IPS DF 6.9 (cell line): ENCODE measurements around the gene LOXL3.

ENCODE experiments used
- DNase-seq: peaks from one replicate; pipeline ENCODE4 v3.0.0-alpha.2; 2013; ENCODE audit warnings: low read depth, low spot score
- H3K27ac ChIP-seq: one replicate; pipeline ENCODE4 v1.5.1; 2013; ENCODE audit warnings: low read length, control low read depth
- H3K27me3 ChIP-seq: 2 replicates; pipeline ENCODE4 v1.6.1; 2013; ENCODE audit warnings: mild to moderate bottlenecking, low read length; ENCODE audit not compliant: control insufficient read depth, insufficient read depth
- H3K36me3 ChIP-seq: 2 replicates; pipeline ENCODE4 v1.6.1; 2013; ENCODE audit warnings: low read length; ENCODE audit not compliant: control insufficient read depth, insufficient read depth
- H3K4me1 ChIP-seq: 2 replicates; pipeline ENCODE4 v1.6.1; 2013; ENCODE audit warnings: low read length; ENCODE audit not compliant: control insufficient read depth, insufficient read depth
- H3K4me3 ChIP-seq: 2 replicates; pipeline ENCODE4 v1.5.1; 2013; ENCODE audit warnings: mild to moderate bottlenecking, low read length
- H3K9me3 ChIP-seq: 2 replicates; pipeline ENCODE4 v1.6.1; 2013; ENCODE audit warnings: low read length, inconsistent platforms; ENCODE audit not compliant: control insufficient read depth, insufficient read depth
- WGBS: extraction: QIAGEN DNeasy Blood & Tissue Kit; methylation state at CpG from one replicate; pipeline ENCODE4 v1.1.7; 2013; ENCODE audit warnings: mixed read lengths, missing lambda C conversion rate; ENCODE audit not compliant: insufficient read length, insufficient coverage; 5-methylcytosine and 5-hydroxymethylcytosine counted together

Gene LOXL3

DNA sequence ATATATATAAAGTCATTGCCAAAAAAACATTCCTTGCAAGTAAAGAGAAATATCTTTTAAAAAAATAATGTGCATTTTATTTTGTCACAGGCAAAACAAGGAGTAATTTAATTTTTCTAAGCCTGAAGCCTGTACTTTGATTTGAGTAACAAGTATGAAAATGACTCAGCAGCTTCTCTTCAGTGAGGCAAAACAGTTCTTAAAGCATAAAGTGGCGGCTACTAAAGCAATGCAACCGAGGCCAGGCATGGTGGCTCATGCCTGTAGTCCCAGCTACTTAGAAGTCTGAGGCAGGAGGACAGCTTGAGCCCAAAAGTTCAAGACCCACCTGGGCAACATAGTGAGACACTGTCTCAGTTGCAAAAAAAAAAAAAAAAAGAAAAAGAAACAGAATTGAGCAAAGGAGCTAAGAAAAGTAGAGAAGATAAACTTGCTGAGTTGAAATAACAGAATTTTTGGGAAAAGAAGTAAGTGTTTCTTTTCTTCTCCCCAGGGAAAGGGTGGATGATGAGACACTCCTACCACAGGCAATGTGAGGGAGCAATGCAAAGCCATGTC lies 30.4 kb upstream of the LOXL3 start:
- WGBS, result no CpG with 5 or more reads among the region's 2 CpGs
- Histone ChIP-seq H3K4me1 (no peaks in the 10 kb centered on the region), H3K27ac (no peak overlapping the region), H3K9me3 (no peaks in the 10 kb centered on the region), H3K27me3 (no peaks in the 10 kb centered on the region), H3K4me3 (no peak overlapping the region), H3K36me3 (no peaks in the 10 kb centered on the region)
- no peak for DNase-seq

DNA sequence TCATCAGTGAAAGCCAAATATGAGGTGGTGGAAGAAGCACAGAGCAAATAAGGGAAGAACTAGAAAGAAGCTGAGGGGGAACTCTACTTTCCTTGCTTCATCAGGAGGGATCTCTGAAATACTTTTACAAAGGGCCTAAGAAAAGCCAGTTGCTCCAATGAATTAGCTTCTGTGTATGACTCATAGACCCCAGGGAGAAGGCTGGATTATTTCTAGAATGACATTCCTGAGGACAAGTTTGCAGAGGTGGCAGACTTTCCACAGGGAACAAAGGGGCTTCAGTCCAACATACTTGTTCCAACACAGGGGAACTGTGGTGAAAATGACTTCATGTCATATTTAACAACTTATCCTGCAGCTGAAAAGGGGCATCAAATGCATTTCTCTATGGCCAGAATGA lies 29.8 kb upstream of the LOXL3 start:
- no peaks in the 10 kb centered on the region for H3K27me3 ChIP-seq
- H3K4me3 ChIP-seq, result no peak overlapping the region
- no peaks in the 10 kb centered on the region for H3K36me3 ChIP-seq
- H3K4me1 ChIP-seq, result no peaks in the 10 kb centered on the region
- H3K9me3 ChIP-seq, result no peaks in the 10 kb centered on the region
- H3K27ac ChIP-seq, result no peak overlapping the region
- DNase-seq, result no peak

DNA sequence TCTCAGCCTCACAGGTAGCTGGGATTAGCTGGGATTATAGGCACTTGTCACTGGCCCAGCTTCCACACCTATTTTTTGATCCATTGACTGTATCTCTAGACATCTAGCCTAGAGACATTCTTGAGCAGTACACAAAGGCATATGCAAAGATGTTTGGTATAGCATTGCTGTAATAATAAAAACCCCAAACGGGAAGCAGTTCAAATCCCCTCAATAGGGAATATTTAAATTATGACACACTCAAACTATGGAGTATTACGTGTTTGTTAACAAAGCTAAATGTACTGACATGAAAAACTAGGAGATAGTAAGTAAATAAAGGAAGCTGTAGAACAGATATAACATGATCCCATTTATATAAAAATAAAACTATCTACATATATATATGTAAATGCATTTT lies 28.4 kb upstream of the LOXL3 start:
- Histone ChIP-seq H3K9me3 (no peaks in the 10 kb centered on the region), H3K27ac (no peak overlapping the region), H3K27me3 (no peaks in the 10 kb centered on the region), H3K36me3 (no peaks in the 10 kb centered on the region), H3K4me3 (no peak overlapping the region), H3K4me1 (0 out of 2 replicates have a peak, but pooled peaks cover 1% of the 10 kb centered on the region)
- no CpG with 5 or more reads among the region's 2 CpGs for WGBS
- DNase-seq, result no peak

DNA sequence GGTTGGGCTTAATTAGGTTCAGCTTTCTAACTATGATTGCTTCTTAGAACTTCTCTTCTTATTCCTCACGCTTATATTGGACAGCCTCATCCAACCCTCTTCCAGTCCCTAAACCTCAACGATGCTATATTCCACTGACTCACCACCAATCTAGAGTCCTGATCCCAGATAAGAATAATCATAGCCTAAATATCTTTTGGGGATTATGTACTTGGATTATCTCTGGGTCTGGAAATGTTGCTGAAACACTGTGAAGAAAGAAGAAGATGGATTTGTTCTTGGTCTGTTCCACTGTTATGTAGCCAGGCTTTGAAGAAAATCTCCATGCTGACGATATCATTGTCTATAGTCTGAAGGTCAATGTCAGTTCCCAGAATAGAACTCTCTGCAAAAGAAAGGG lies 27.7 kb upstream of the LOXL3 start:
- no peaks in the 10 kb centered on the region for H3K27me3 ChIP-seq

DNA sequence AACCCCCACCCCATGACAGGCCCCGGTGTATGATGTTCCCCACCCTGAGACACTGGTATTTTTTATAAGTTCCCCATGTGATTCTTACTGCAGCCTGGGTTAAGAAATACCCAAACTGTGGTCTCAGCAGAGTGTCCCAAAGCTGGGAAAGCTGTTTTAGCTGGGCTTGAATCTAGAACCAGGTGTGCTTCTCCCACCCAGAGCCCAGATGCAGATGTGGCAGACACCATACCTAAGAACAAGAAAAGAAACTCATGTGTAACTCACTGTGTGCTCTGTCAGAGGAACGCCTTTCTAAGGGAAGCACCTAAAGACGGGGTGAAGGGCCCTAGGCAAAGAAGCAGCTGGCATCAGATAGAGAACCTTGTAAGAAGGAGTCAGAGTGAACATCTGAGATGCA lies 24.7 kb upstream of the LOXL3 start:
- H3K4me3 ChIP-seq, result no peak overlapping the region
- H3K27ac ChIP-seq, result no peak overlapping the region
- WGBS, result no CpG with 5 or more reads among the region's 3 CpGs
- H3K27me3 ChIP-seq, result no peaks in the 10 kb centered on the region
- 0 out of 2 replicates have a peak, but pooled peaks cover 1% of the 10 kb centered on the region for H3K4me1 ChIP-seq
- no peaks in the 10 kb centered on the region for H3K9me3 ChIP-seq
- DNase-seq, result no peak
- no peaks in the 10 kb centered on the region for H3K36me3 ChIP-seq

More for the DNA sequence above, 27.7 kb upstream of the LOXL3 start:
- DNase-seq, result no peak
- Histone ChIP-seq H3K9me3 (no peaks in the 10 kb centered on the region), H3K4me1 (0 out of 2 replicates have a peak, but pooled peaks cover 1% of the 10 kb centered on the region), H3K27ac (no peak overlapping the region), H3K36me3 (no peaks in the 10 kb centered on the region), H3K4me3 (no peak overlapping the region)
- no CpG with 5 or more reads among the region's 3 CpGs for WGBS

DNA sequence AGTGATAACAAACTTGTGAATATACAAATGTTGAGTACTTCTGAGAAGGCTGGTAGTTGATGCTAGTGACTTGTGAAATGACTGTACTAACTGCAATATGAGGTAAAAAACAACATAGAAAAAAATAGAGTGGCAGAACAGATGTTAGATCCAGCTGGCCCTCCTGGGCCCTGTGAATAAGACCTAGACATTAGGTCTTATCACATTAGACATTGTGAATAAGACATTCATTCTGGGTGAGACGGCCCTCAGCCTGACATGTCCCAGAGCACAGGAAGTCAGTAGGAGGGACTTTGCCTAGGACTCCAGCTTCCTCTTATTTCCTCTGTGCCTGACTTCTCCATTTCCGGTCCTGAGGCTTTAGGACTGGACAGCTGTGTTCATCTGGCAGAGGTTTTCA lies 23.7 kb upstream of the LOXL3 start:
- no CpG with 5 or more reads among the region's 2 CpGs for WGBS
- H3K27ac ChIP-seq, result no peak overlapping the region
- no peak overlapping the region for H3K4me3 ChIP-seq
- 0 out of 2 replicates have a peak, but pooled peaks cover 1% of the 10 kb centered on the region for H3K4me1 ChIP-seq
- H3K27me3 ChIP-seq, result no peaks in the 10 kb centered on the region
- no peaks in the 10 kb centered on the region for H3K9me3 ChIP-seq
- no peak for DNase-seq
- H3K36me3 ChIP-seq, result no peaks in the 10 kb centered on the region

DNA sequence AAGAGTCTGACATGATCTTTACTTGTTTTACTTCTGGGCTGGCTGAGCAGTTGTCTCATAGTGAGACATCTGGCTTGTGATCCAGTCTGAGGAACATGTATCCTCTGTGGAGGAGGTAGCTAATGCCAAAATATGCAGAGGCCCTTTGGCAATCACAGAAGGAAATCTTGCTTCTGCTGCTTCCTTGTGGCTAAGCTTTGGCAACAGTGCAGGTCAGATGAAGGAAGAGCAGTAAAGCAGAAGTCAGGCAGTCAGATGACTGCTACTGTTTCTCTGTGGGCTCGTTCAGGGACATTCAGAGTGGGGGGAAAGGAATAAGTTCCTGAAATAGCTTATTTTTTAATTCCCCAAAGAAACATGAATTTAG lies 23.1 kb upstream of the LOXL3 start:
- no peak overlapping the region for H3K27ac ChIP-seq
- no peak for DNase-seq

DNA sequence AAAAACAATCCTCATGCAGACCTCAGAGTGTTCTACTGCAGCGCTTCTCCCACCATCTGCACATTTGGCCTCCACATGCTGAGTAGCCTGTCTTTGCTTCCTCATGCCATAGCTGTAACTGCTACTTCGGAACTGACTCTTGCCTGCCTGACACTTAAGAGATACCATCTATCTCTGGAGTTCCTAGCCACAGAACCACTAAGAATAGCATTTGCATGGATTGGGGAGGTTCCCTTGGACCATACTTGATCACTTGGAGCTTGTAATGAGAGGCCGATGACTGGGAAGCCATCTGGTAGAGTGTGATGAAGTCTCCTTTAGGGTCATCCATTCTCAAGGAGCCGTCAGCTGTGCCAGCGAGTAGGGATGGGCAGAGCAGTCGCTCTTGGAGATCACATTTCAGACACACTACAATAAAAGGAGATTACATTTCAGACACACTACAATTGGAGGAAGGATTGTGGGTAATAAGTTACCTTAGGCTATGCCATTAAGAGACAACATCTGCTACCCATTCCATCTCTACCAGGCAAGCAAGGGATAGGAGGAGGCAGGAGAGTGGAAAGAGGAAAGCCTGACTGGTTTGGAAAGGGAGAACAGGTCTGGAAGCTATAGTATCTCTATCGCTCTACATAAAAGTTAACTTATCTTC lies 22.6 kb upstream of the LOXL3 start:
- H3K36me3 ChIP-seq, result no peaks in the 10 kb centered on the region
- H3K27me3 ChIP-seq, result no peaks in the 10 kb centered on the region
- H3K4me1 ChIP-seq, result 0 out of 2 replicates have a peak, but pooled peaks cover 1% of the 10 kb centered on the region
- no CpG with 5 or more reads among the region's 7 CpGs for WGBS
- H3K27ac ChIP-seq, result no peak overlapping the region
- no peak overlapping the region for H3K4me3 ChIP-seq
- DNase-seq, result no peak
- H3K9me3 ChIP-seq, result no peaks in the 10 kb centered on the region

More for the DNA sequence above, 23.1 kb upstream of the LOXL3 start:
- Histone ChIP-seq H3K27me3 (no peaks in the 10 kb centered on the region), H3K36me3 (no peaks in the 10 kb centered on the region), H3K4me1 (0 out of 2 replicates have a peak, but pooled peaks cover 1% of the 10 kb centered on the region), H3K9me3 (no peaks in the 10 kb centered on the region), H3K4me3 (no peak overlapping the region)
- no CpG with 5 or more reads among the region's 1 CpG for WGBS

DNA sequence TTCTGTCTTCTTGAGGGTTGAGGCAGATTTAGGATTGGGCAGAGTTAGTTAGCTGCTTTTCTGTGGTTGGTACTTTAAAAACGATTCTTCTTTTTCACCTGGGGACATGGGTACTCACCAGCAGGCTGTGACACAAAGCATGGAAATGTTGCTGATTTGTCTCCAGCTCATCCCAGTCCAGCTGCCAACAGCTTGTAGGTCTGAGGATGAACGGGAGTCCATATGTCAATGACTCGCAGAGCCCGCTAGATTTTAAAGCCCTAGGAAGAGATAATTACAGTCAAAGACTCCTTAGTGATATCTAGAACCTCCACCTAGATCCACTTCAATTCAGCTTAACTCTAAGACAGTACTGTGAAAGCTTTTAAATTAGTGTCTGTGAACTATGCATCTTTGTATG lies 21.6 kb upstream of the LOXL3 start:
- Histone ChIP-seq H3K4me3 (no peak overlapping the region), H3K27me3 (no peaks in the 10 kb centered on the region), H3K36me3 (no peaks in the 10 kb centered on the region), H3K27ac (no peak overlapping the region), H3K9me3 (no peaks in the 10 kb centered on the region), H3K4me1 (0 out of 2 replicates have a peak, but pooled peaks cover 1% of the 10 kb centered on the region)
- WGBS, result no CpG with 5 or more reads among the region's 4 CpGs
- no peak for DNase-seq

DNA sequence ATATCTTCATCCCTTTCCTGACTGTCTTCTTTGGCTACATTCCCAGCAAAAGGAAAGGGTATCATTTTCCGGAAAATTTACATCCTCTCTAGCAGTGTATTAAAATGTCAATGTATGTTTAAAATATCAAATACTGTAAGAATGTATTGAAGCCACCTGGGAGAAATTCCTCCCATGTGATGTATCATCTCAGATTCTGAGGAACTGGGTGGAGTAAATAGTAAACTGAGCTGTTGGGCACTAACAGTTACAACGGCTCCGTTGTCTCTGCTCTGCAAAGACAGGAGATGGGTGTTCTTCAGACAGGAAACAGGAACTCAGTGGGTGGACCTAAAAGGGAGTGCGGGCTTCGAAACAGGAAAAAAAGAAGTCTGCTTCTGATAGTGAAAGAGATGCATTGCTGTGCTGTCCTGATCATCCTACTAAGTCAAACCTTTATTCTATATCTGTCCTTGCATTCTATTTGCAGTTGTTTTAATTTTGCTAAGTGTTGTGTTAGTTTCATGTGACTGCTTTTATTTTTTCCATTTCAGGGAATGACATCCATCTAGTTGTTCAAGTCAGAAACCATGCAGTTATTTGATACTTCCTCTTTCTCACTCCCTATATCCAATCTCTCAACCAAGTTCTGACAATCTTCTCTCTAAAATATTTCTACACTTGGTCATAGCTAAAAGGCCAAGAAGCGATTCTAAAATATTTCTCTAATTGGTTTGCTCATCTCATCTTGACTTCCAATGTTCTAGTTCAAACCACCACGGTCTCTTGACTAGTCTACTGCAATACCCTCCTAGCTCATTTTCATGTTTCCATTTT lies 20.2 kb upstream of the LOXL3 start:
- Histone ChIP-seq H3K4me3 (no peak overlapping the region), H3K27ac (no peak overlapping the region)

More for the DNA sequence above, 20.2 kb upstream of the LOXL3 start:
- H3K27me3 ChIP-seq, result no peaks in the 10 kb centered on the region
- WGBS, result no CpG with 5 or more reads among the region's 7 CpGs
- H3K4me1 ChIP-seq, result 0 out of 2 replicates have a peak, but pooled peaks cover 1% of the 10 kb centered on the region
- H3K36me3 ChIP-seq, result no peaks in the 10 kb centered on the region
- DNase-seq, result no peak
- no peaks in the 10 kb centered on the region for H3K9me3 ChIP-seq
